Brain microvascular endothelial cell (primary cell): ENCODE measurements around the gene ATRX.
"Not testable (repeated sequence)": the region's sequence is repeated elsewhere in the genome, so short reads cannot be mapped to it uniquely, and the experiment has no call there.

Experiments used
- DNase-seq: peaks from one replicate; pipeline ENCODE4 v3.0.0-alpha.2; 2020
- H3K27ac ChIP-seq: fragments of 250-450 bp; sonication (Bioruptor Pico); 2 replicates; pipeline ENCODE4 v1.5.1; 2020; ENCODE audit warnings: mild to moderate bottlenecking, moderate library complexity
- H3K27me3 ChIP-seq: fragments of 250-450 bp; sonication (Bioruptor Pico); replicated peaks from 2 replicates; pipeline ENCODE4 v1.5.1; 2020; ENCODE audit warnings: mild to moderate bottlenecking
- H3K36me3 ChIP-seq: fragments of 250-450 bp; sonication (Bioruptor Pico); replicated peaks from 2 replicates; pipeline ENCODE4 v1.5.1; 2020; ENCODE audit warnings: mild to moderate bottlenecking
- H3K4me3 ChIP-seq: 2 replicates; pipeline ENCODE4 v1.5.1; 2011; ENCODE audit warnings: low read depth, mild to moderate bottlenecking, control low read depth, low read length, moderate library complexity
- CTCF ChIP-seq: IDR thresholded peaks from 2 replicates; pipeline ENCODE4 v1.5.1; 2011; ENCODE audit warnings: low read depth, mild to moderate bottlenecking, moderate library complexity, low read length, control low read depth, inconsistent platforms; ENCODE audit errors: missing control alignments
- in situ Hi-C: cut with HindIII; loops from 2 replicates; pipeline ENCODE4 v1.10.0; 2017; ENCODE audit warnings: low sequenced_read_pairs, low pct_ligation_motif_present

The ATRX gene

GRCh38 chrX:77785486-77786364 is at the start of gene ATRX:
Gene ATRX (minus strand): TSS chrX:77786216. CDS start chrX:77786001, 215 bp downstream.
- DNase-seq, result peak; percentile 74
- no peaks in the 10 kb centered on the region for H3K36me3 ChIP-seq
- H3K27me3 ChIP-seq, result no peaks in the 10 kb centered on the region
- peak within 1 kb of the TSS; percentile 88 for H3K27ac ChIP-seq
- in situ Hi-C loops, result no loop called here
- TF ChIP-seq CTCF, result no peak
- H3K4me3 ChIP-seq, result peak within 1 kb of the TSS; percentile 74

- not testable (repeated sequence) for H3K36me3 ChIP-seq, DNase-seq
Measured at GRCh38 chrX:77831544-77831943, 45.5 kb upstream of the ATRX start.

GRCh38 chrX:77821989-77822388 is 36.0 kb upstream of the ATRX start:
- DNase-seq, H3K4me3 ChIP-seq, in situ Hi-C loops, H3K36me3 ChIP-seq, H3K27me3 ChIP-seq, H3K27ac ChIP-seq: not testable (repeated sequence)

More at GRCh38 chrX:77831544-77831943, 45.5 kb upstream of the ATRX start:
- H3K4me3 ChIP-seq, H3K27ac ChIP-seq, in situ Hi-C loops, H3K27me3 ChIP-seq: not testable (repeated sequence)

- no peak for TF ChIP-seq CTCF
- H3K4me3 ChIP-seq, result no peak overlapping the region
- in situ Hi-C loops, result no loop called here
Measured at GRCh38 chrX:77820091-77820727, 34.2 kb upstream of the ATRX start.

GRCh38 chrX:77814210-77814609 is 28.2 kb upstream of the ATRX start:
- no peaks in the 10 kb centered on the region for H3K36me3 ChIP-seq
- no peak overlapping the region for H3K27ac ChIP-seq
- TF ChIP-seq CTCF, result no peak
- in situ Hi-C loops, result no loop called here
- H3K27me3 ChIP-seq, result no peaks in the 10 kb centered on the region
- no peak for DNase-seq
- H3K4me3 ChIP-seq, result no peak overlapping the region

More at GRCh38 chrX:77820091-77820727, 34.2 kb upstream of the ATRX start:
- Histone ChIP-seq H3K36me3 (no peaks in the 10 kb centered on the region), H3K27me3 (no peaks in the 10 kb centered on the region), H3K27ac (no peak overlapping the region)
- DNase-seq, result no peak

- Histone ChIP-seq H3K27me3 (no peaks in the 10 kb centered on the region), H3K27ac (no peak overlapping the region), H3K4me3 (no peak overlapping the region), H3K36me3 (no peaks in the 10 kb centered on the region)
- no peak for DNase-seq
- in situ Hi-C loops, result no loop called here
- TF ChIP-seq CTCF, result no peak
Measured at GRCh38 chrX:77802201-77802600, 16.2 kb upstream of the ATRX start.
